OCI-LY3 (cell line): ENCODE data around the gene ACAA2.

Source experiments
- CTCF ChIP-seq: fragments of 200-600, 300-600 bp; sonication (generic); IDR thresholded peaks from 2 replicates; pipeline ENCODE4 v1.5.1; 2014; ENCODE audit warnings: antibody characterized with exemption, low read length, low read depth
- EZH2phosphoT487 ChIP-seq: fragments of 200-600 bp; shearing (Covaris generic); IDR thresholded peaks from 2 replicates; pipeline ENCODE4 v1.6.1; 2018; ENCODE audit warnings: antibody characterized with exemption, mixed run types, low read depth

DNA sequence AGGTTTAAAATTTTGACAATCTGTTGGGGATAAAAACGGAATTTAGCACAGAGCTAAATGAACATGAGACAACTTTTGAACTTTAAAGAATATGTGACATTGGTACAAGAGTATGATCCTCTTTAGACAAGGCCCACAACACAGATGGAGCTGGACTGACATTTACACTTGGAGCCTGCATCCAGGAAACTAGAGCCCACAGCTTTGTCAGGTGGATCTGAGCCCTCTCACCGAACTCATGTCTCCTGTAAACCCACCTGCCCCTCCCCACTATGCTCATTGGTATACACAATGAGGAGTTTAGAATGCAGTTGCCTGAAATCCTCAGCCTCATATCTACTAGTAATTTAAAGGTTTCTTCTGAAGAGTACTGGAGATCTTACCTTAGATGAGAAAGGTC, 22.1 kb upstream of the ACAA2 start:
- TF ChIP-seq CTCF = no peak
- TF ChIP-seq EZH2phosphoT487 = no peak
